Kidney (tissue), 14 donors: ENCODE results near the gene UHMK1. TPM values are rescaled to one million over a fixed set of nuclear protein-coding genes. Genes with fewer than 3 reads are reported as not detected.

Source experiments
- DNase-seq, 5 donors: peaks; one replicate each; pipeline ENCODE4 v3.0.0-alpha.2; 2013 to 2020
- FAIRE-seq: peaks from 2 replicates; lab custom pipeline; 2012; peaks lifted over from hg19 to GRCh38; lab: Jason Lieb, UNC
- H3K27ac ChIP-seq, 2 donors: one replicate each; pipeline ENCODE4 v1.7.0; 2013; ENCODE audit warnings: low read depth in 2 of 2, low read length in 2 of 2, inconsistent platforms in 1 of 2
- H3K27me3 ChIP-seq: one replicate; pipeline ENCODE4 v1.7.1; 2013; ENCODE audit warnings: low read length, inconsistent platforms; ENCODE audit not compliant: control insufficient read depth, insufficient read depth
- H3K36me3 ChIP-seq, 3 donors: one replicate each; pipeline versions ENCODE4 v1.7.0 to v1.7.1; 2013; ENCODE audit warnings: low read length in 3 of 3, control low read depth in 1 of 3, inconsistent platforms in 1 of 3; ENCODE audit not compliant: insufficient read depth in 3 of 3, control insufficient read depth in 2 of 3
- H3K4me1 ChIP-seq, 3 donors: one replicate each; pipeline versions ENCODE4 v1.7.0 to v1.7.1; 2013; ENCODE audit warnings: low read length in 3 of 3, inconsistent platforms in 1 of 3, low read depth in 1 of 3; ENCODE audit not compliant: control insufficient read depth in 2 of 3, insufficient read depth in 2 of 3
- H3K4me3 ChIP-seq, 3 donors: one replicate each; pipeline versions ENCODE4 v1.7.0 to v1.8.1; 2013; ENCODE audit warnings: low read length in 3 of 3, control low read depth in 1 of 3, inconsistent platforms in 1 of 3
- H3K9ac ChIP-seq, 3 donors: one replicate each; pipeline versions ENCODE4 v1.7.0 to v1.7.1; 2013; ENCODE audit warnings: low read length in 3 of 3, control low read depth in 1 of 3, inconsistent platforms in 1 of 3
- H3K9me3 ChIP-seq, 3 donors: one replicate each; pipeline versions ENCODE4 v1.7.0 to v1.7.1; 2013; ENCODE audit warnings: low read length in 3 of 3, control low read depth in 1 of 3, inconsistent platforms in 1 of 3; ENCODE audit not compliant: control insufficient read depth in 2 of 3, insufficient read depth in 1 of 3
- intact Hi-C: fragments of 100-400 bp; cut with DNase I; formaldehyde crosslinking; loops from one replicate; pipeline ENCODE4 v1.11.1; 2022
- polyA plus RNA-seq: library from polyadenylated mRNA; stranded (reverse); fragments of 350-450 nt; fragmentation: Illumina TruSeq; extraction: RNeasy Lipid Tissue Mini Kit (QIAGEN cat#74804); gene quantifications from one replicate; pipeline ENCODE4 v1.2.3, GENCODE V29; 2014; ENCODE audit warnings: low read depth, low replicate concordance; ENCODE audit not compliant: insufficient read depth
- total RNA-seq: library from RNA; stranded (reverse); fragmentation: NEBNext Ultra II Directional; extraction: Animal tissue kit (Norgen Biotek cat#: 25700); gene quantifications from one replicate; pipeline ENCODE4 v1.2.1, GENCODE V29; 2021
- TF ChIP-seq, protein P1 (sequence below): IDR thresholded peaks from 3 replicates; pipeline ENCODE4 v1.5.1; 2012; ENCODE audit warnings: mild to moderate bottlenecking, moderate library complexity, borderline replicate concordance; ENCODE audit not compliant: insufficient read depth; ENCODE audit errors: extremely low read depth
- donor health status: control.
- donor health status: control.
- donor health status: control.
- donor health status: control.
- donor health status: control.
- donor health status: DM: yes; HTN: yes; CAD: no.
- donor health status: Normal renal cell carcinoma (clear cell type).

Gene UHMK1
- total and polyA plus RNA-seq, 2 donors from 2014 or later, result 15.7 to 49.4 TPM

GRCh38 chr1:162571696-162572095 lies 74.1 kb downstream of the UHMK1 start:
- DNase-seq (no peak), FAIRE-seq (no peak)
- H3K9me3 ChIP-seq, result no peaks in the 10 kb centered on the region
- TF ChIP-seq, protein P1, sequence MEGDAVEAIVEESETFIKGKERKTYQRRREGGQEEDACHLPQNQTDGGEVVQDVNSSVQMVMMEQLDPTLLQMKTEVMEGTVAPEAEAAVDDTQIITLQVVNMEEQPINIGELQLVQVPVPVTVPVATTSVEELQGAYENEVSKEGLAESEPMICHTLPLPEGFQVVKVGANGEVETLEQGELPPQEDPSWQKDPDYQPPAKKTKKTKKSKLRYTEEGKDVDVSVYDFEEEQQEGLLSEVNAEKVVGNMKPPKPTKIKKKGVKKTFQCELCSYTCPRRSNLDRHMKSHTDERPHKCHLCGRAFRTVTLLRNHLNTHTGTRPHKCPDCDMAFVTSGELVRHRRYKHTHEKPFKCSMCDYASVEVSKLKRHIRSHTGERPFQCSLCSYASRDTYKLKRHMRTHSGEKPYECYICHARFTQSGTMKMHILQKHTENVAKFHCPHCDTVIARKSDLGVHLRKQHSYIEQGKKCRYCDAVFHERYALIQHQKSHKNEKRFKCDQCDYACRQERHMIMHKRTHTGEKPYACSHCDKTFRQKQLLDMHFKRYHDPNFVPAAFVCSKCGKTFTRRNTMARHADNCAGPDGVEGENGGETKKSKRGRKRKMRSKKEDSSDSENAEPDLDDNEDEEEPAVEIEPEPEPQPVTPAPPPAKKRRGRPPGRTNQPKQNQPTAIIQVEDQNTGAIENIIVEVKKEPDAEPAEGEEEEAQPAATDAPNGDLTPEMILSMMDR, result no peak
- intact Hi-C loops, result no loop called here
- no peaks in the 10 kb centered on the region for H3K27me3 ChIP-seq
- no peak overlapping the region for H3K9ac ChIP-seq
- peaks cover 0 to 5% (median 0%) of the 10 kb centered on the region in 3 donors for H3K36me3 ChIP-seq
- no peak overlapping the region for H3K4me3 ChIP-seq
- no peak overlapping the region for H3K27ac ChIP-seq
- H3K4me1 ChIP-seq, result peaks cover 0 to 5% (median 0%) of the 10 kb centered on the region in 3 donors

DNA sequence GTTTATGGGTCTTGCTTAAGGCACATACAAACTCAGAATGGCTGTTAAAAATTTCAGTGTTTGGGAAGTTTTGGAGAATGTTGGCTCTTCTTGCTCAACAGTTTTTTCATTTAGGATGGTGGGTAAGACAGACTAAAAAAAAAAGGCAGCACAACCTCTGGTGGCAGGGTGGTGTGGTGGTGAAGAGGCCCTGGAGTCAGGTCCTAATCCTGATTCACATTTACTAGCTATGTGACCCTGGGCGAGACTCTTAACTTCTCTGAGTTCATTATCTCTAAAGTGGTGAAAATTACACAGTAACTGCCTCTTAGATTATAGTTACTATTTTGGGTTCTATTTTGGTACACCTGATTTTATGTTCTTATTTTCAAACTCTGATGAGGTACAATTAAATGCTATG lies 75.5 kb downstream of the UHMK1 start:
- peaks cover 0 to 5% (median 0%) of the 10 kb centered on the region in 3 donors for H3K4me1 ChIP-seq
- no peak overlapping the region for H3K9ac ChIP-seq
- no peak overlapping the region for H3K4me3 ChIP-seq
- TF ChIP-seq, protein P1, result no peak
- H3K36me3 ChIP-seq, result no peaks in the 10 kb centered on the region
- no peak for DNase-seq
- H3K9me3 ChIP-seq, result no peaks in the 10 kb centered on the region
- no peaks in the 10 kb centered on the region for H3K27me3 ChIP-seq
- intact Hi-C loops, result no loop called here
- FAIRE-seq, result no peak
- no peak overlapping the region for H3K27ac ChIP-seq

GRCh38 chr1:162578071-162578700 lies 80.6 kb downstream of the UHMK1 start:
- Histone ChIP-seq H3K9me3 (no peaks in the 10 kb centered on the region), H3K27ac (no peak overlapping the region), H3K4me3 (no peak overlapping the region), H3K4me1 (no peaks in the 10 kb centered on the region), H3K36me3 (peaks cover 0 to 14% (median 2%) of the 10 kb centered on the region in 3 donors), H3K27me3 (no peaks in the 10 kb centered on the region), H3K9ac (no peak overlapping the region)
- TF ChIP-seq, protein P1, result no peak
- no peak for FAIRE-seq
- no peak for DNase-seq
- intact Hi-C loops, result no loop called here

GRCh38 chr1:162578936-162579335 lies 81.3 kb downstream of the UHMK1 start:
- H3K9ac ChIP-seq, result no peak overlapping the region
- intact Hi-C loops, result no loop called here
- no peaks in the 10 kb centered on the region for H3K9me3 ChIP-seq
- no peak overlapping the region for H3K27ac ChIP-seq
- H3K36me3 ChIP-seq, result peaks cover 0 to 14% (median 2%) of the 10 kb centered on the region in 3 donors
- TF ChIP-seq, protein P1, result no peak
- H3K4me1 ChIP-seq, result no peaks in the 10 kb centered on the region
- H3K27me3 ChIP-seq, result no peaks in the 10 kb centered on the region
- FAIRE-seq (no peak), DNase-seq (no peak)
- no peak overlapping the region for H3K4me3 ChIP-seq
